HEK293 (cell line): ENCODE results near the gene APOA5.

Experiments
- CTCF ChIA-PET: fragments of 350-600 bp; formaldehyde crosslinking; extraction: SDS; loops from one replicate; lab custom pipeline; 2021; ENCODE audit warnings: antibody characterized with exemption; lab: Yijun Ruan, JAX
- POLR2A ChIA-PET: fragments of 300-600 bp; formaldehyde crosslinking; extraction: SDS; loops from one replicate; lab custom pipeline; 2020; ENCODE audit warnings: antibody characterized with exemption, inconsistent platforms; lab: Yijun Ruan, JAX
- H3K27ac ChIP-seq: fragments of 200-500 bp; sonication (Bioruptor generic); 2 replicates; pipeline ENCODE4 v1.5.1; 2014; ENCODE audit warnings: low read depth, low read length, control low read depth, inconsistent platforms; ENCODE audit errors: extremely low read depth
- H3K36me3 ChIP-seq, 2 experiments: fragments of 200-500 bp in 1 of 2; sonication (Bioruptor generic) in 1 of 2; 1 replicate in 1 of 2; 2 replicates in 1 of 2; pipeline ENCODE4 v1.5.1; 2014 to 2017; ENCODE audit warnings: inconsistent platforms in 2 of 2, low read length in 2 of 2; ENCODE audit not compliant: control insufficient read depth in 2 of 2, insufficient read depth in 1 of 2
- H3K4me1 ChIP-seq: fragments of 200-500 bp; sonication (Bioruptor generic); 2 replicates; pipeline ENCODE4 v1.5.1; 2014; ENCODE audit warnings: mild to moderate bottlenecking, low read length, inconsistent platforms; ENCODE audit not compliant: control insufficient read depth, insufficient read depth
- H3K4me3 ChIP-seq: 2 replicates; pipeline ENCODE4 v1.5.1; 2011; ENCODE audit warnings: low read depth, mild to moderate bottlenecking, control low read depth, low read length, moderate library complexity
- H3K9me3 ChIP-seq: fragments of 200-500 bp; sonication (Bioruptor generic); 2 replicates; pipeline ENCODE4 v1.5.1; 2014; ENCODE audit warnings: low read depth, low read length, inconsistent platforms; ENCODE audit not compliant: control insufficient read depth, insufficient read depth
- EGR2 ChIP-seq: fragments of 450-650 bp; formaldehyde crosslinking; IDR thresholded peaks from 2 replicates; pipeline ENCODE4 v1.5.1; 2016; ENCODE audit warnings: low read depth, missing biosample characterization, missing genetic modification characterization
- KLF10 ChIP-seq: fragments of 450-650 bp; IDR thresholded peaks from 2 replicates; pipeline ENCODE4 v1.5.1; 2018; ENCODE audit warnings: missing biosample characterization, mild to moderate bottlenecking, missing genetic modification characterization
- KLF8 ChIP-seq: fragments of 450-650 bp; formaldehyde crosslinking; IDR thresholded peaks from 2 replicates; pipeline ENCODE4 v1.5.1; 2016; ENCODE audit warnings: missing biosample characterization, missing genetic modification characterization
- KLF9 ChIP-seq: fragments of 450-650 bp; formaldehyde crosslinking; IDR thresholded peaks from 2 replicates; pipeline ENCODE4 v1.5.1; 2016; ENCODE audit warnings: missing biosample characterization, missing genetic modification characterization, low read depth
- RBAK ChIP-seq: fragments of 450-650 bp; formaldehyde crosslinking; IDR thresholded peaks from 2 replicates; pipeline ENCODE4 v1.5.1; 2016; ENCODE audit warnings: missing biosample characterization, missing genetic modification characterization
- ZBTB17 ChIP-seq: fragments of 450-650 bp; formaldehyde crosslinking; IDR thresholded peaks from 2 replicates; pipeline ENCODE4 v1.5.1; 2016; ENCODE audit warnings: missing biosample characterization, missing genetic modification characterization
- ZBTB44 ChIP-seq: fragments of 450-650 bp; IDR thresholded peaks from 2 replicates; pipeline ENCODE4 v1.5.1; 2018; ENCODE audit warnings: missing biosample characterization, mild to moderate bottlenecking, missing genetic modification characterization
- ZBTB6 ChIP-seq: fragments of 450-650 bp; formaldehyde crosslinking; IDR thresholded peaks from 2 replicates; pipeline ENCODE4 v1.5.1; 2017; ENCODE audit warnings: missing biosample characterization, missing genetic modification characterization
- ZFP69B ChIP-seq: fragments of 450-650 bp; formaldehyde crosslinking; IDR thresholded peaks from 2 replicates; pipeline ENCODE4 v1.5.1; 2016; ENCODE audit warnings: missing biosample characterization, missing genetic modification characterization
- ZIC2 ChIP-seq: fragments of 450-650 bp; formaldehyde crosslinking; IDR thresholded peaks from 2 replicates; pipeline ENCODE4 v1.5.1; 2016; ENCODE audit warnings: missing biosample characterization, missing genetic modification characterization
- ZNF302 ChIP-seq: fragments of 450-650 bp; formaldehyde crosslinking; IDR thresholded peaks from 2 replicates; pipeline ENCODE4 v1.5.1; 2016; ENCODE audit warnings: missing biosample characterization, missing genetic modification characterization, low read depth
- ZNF571 ChIP-seq: fragments of 450-650 bp; formaldehyde crosslinking; IDR thresholded peaks from 2 replicates; pipeline ENCODE4 v1.5.0; 2017; ENCODE audit warnings: missing biosample characterization, missing genetic modification characterization
- ZNF623 ChIP-seq: fragments of 450-650 bp; formaldehyde crosslinking; IDR thresholded peaks from 2 replicates; pipeline ENCODE4 v1.5.1; 2016; ENCODE audit warnings: missing biosample characterization, missing genetic modification characterization
- ZNF626 ChIP-seq: fragments of 450-650 bp; sonication (Bioruptor Pico); formaldehyde crosslinking; IDR thresholded peaks from 2 replicates; pipeline ENCODE4 v1.5.1; 2018; ENCODE audit warnings: missing biosample characterization, missing genetic modification characterization, inconsistent platforms
- TF ChIP-seq, protein P1 (sequence below): fragments of 450-650 bp; formaldehyde crosslinking; IDR thresholded peaks from 2 replicates; pipeline ENCODE4 v1.5.1; 2016; ENCODE audit warnings: missing biosample characterization, missing genetic modification characterization
- TF ChIP-seq, protein P2 (sequence below): fragments of 450-650 bp; formaldehyde crosslinking; IDR thresholded peaks from 2 replicates; pipeline ENCODE4 v1.5.1; 2016; ENCODE audit warnings: missing biosample characterization, missing genetic modification characterization
- TF ChIP-seq, protein P3 (sequence below): fragments of 450-650 bp; formaldehyde crosslinking; IDR thresholded peaks from 2 replicates; pipeline ENCODE4 v1.5.1; 2016; ENCODE audit warnings: missing biosample characterization, missing genetic modification characterization
- TF ChIP-seq, protein P4 (sequence below): fragments of 450-650 bp; formaldehyde crosslinking; IDR thresholded peaks from 2 replicates; pipeline ENCODE4 v1.5.1; 2016; ENCODE audit warnings: missing biosample characterization, missing genetic modification characterization

Gene APOA5

DNA sequence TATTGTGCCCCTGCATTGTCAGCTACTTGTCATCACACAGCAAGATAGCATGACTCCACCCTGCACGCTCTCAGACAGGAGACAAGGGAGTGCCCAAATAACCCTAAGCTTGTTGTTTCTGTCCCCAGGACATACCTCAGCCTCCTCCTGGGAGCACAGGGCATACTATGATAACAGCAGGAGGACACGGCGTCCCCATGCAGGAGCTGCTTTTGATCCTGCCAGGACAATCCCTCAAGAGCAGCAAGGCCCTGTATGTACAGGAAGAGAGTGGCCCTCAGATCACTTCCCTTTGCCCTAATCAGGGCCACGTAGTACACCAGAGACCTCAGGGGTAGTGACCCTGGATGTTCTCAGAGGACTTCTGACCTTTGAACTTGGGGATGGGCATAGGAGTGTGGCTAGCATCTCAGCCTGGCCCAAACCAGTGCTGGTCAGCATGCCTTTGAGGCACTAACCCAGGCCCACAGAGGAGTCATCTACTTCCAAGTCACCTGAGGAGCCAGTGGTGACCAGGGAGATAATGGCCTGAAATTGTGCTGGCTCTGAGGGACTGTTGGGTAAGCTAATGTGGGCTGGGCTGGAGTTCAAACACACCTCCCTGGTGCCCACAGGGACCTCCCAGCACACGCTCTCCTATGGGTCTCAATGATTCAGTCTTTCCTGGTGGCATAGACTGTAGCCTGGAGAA lies 22.2 kb upstream of the APOA5 start:
- no peak overlapping the region for H3K27ac ChIP-seq
- no peaks in the 10 kb centered on the region for H3K4me1 ChIP-seq
- no peak overlapping the region for H3K4me3 ChIP-seq
- peak; percentile 55 for TF ChIP-seq ZIC2 (tag by site-specific recombination)
- TF ChIP-seq ZNF571 = no peak
- TF ChIP-seq, protein P1, sequence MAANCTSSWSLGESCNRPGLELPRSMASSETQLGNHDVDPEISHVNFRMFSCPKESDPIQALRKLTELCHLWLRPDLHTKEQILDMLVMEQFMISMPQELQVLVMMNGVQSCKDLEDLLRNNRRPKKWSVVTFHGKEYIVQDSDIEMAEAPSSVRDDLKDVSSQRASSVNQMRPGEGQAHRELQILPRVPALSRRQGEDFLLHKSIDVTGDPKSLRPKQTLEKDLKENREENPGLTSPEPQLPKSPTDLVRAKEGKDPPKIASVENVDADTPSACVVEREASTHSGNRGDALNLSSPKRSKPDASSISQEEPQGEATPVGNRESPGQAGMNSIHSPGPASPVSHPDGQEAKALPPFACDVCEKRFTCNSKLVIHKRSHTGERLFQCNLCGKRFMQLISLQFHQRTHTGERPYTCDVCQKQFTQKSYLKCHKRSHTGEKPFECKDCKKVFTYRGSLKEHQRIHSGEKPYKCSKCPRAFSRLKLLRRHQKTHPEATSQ = no peak
- TF ChIP-seq RBAK = no peak
- H3K9me3 ChIP-seq = no peaks in the 10 kb centered on the region
- ChIA-PET POLR2A (interaction anchor here (0.6 kb wide), 1 partner anchor 104 kb away, joined by 3 read pairs; no protein-coding TSS in a partner anchor), CTCF (interaction anchor here (1.7 to 2.4 kb wide), 3 partner anchors 20 to 23 kb away, joined by 4 to 19 read pairs (median 15); no protein-coding TSS in a partner anchor)
- no peaks in the 10 kb centered on the region for H3K36me3 ChIP-seq

DNA sequence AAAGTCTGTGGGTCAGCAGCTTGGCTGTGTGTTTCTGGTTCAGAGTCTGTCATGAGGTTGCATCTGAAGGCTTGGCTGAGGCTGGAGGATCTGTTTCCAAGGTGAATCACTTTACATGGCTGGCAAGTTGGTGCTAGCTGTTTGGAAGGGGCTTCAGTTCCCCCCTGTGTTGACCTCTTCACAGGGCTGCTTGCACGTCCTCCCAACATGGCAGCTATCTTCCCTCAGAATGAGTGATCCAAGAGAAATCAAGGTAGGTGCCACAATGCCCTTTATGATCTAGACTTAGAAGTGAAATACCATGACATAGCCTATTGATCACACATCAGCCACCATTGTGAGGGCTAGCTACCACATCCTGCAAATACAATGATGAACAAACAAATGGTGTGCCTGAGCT lies 21.5 kb upstream of the APOA5 start:
- POLR2A ChIA-PET = no interaction called here
- Histone ChIP-seq H3K36me3 (no peaks in the 10 kb centered on the region), H3K27ac (no peak overlapping the region), H3K4me1 (no peaks in the 10 kb centered on the region), H3K4me3 (no peak overlapping the region), H3K9me3 (no peaks in the 10 kb centered on the region)
- TF ChIP-seq ZNF623 (tag by site-specific recombination) (no peak), KLF9 (tag by site-specific recombination) (no peak), ZFP69B (tag by site-specific recombination) (no peak), ZBTB44 (no peak), ZBTB6 (tag by site-specific recombination) (no peak), ZNF626 (tag by site-specific recombination) (no peak), KLF8 (tag by site-specific recombination) (no peak), KLF10 (tag by site-specific recombination) (no peak), ZNF302 (tag by site-specific recombination) (no peak), EGR2 (tag by site-specific recombination) (no peak), ZBTB17 (tag by site-specific recombination) (no peak)
- TF ChIP-seq, protein P2, sequence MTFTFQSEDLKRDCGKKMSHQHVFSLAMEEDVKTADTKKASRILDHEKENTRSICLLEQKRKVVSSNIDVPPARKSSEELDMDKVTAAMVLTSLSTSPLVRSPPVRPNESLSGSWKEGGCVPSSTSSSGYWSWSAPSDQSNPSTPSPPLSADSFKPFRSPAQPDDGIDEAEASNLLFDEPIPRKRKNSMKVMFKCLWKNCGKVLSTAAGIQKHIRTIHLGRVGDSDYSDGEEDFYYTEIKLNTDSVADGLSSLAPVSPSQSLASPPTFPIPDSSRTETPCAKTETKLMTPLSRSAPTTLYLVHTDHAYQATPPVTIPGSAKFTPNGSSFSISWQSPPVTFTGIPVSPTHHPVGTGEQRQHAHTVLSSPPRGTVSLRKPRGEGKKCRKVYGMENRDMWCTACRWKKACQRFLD = no peak
- TF ChIP-seq, protein P3, sequence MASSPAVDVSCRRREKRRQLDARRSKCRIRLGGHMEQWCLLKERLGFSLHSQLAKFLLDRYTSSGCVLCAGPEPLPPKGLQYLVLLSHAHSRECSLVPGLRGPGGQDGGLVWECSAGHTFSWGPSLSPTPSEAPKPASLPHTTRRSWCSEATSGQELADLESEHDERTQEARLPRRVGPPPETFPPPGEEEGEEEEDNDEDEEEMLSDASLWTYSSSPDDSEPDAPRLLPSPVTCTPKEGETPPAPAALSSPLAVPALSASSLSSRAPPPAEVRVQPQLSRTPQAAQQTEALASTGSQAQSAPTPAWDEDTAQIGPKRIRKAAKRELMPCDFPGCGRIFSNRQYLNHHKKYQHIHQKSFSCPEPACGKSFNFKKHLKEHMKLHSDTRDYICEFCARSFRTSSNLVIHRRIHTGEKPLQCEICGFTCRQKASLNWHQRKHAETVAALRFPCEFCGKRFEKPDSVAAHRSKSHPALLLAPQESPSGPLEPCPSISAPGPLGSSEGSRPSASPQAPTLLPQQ = no peak
- TF ChIP-seq, protein P4, sequence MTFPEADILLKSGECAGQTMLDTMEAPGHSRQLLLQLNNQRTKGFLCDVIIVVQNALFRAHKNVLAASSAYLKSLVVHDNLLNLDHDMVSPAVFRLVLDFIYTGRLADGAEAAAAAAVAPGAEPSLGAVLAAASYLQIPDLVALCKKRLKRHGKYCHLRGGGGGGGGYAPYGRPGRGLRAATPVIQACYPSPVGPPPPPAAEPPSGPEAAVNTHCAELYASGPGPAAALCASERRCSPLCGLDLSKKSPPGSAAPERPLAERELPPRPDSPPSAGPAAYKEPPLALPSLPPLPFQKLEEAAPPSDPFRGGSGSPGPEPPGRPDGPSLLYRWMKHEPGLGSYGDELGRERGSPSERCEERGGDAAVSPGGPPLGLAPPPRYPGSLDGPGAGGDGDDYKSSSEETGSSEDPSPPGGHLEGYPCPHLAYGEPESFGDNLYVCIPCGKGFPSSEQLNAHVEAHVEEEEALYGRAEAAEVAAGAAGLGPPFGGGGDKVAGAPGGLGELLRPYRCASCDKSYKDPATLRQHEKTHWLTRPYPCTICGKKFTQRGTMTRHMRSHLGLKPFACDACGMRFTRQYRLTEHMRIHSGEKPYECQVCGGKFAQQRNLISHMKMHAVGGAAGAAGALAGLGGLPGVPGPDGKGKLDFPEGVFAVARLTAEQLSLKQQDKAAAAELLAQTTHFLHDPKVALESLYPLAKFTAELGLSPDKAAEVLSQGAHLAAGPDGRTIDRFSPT (tag by site-specific recombination) = no peak
- CTCF ChIA-PET = interaction anchor here (0.6 to 2.4 kb wide), 5 partner anchors 19 to 1230 kb away, joined by 3 to 19 read pairs (median 4); no protein-coding TSS in a partner anchor
